SJCRH30 (cell line): ENCODE measurements around the gene ZNF333. TPM values are rescaled to one million over a fixed set of nuclear protein-coding genes. Genes with fewer than 3 reads are reported as not detected.
A peak's percentile ranks its signal among the peaks of the same experiment; 100 is the strongest.

ENCODE experiments used
- DNase-seq, 2 experiments: peaks; one replicate each; pipeline ENCODE4 v3.0.0-alpha.2; 2015 to 2020
- H3K27ac ChIP-seq: fragments of 250-450 bp; sonication (Bioruptor Pico); 2 replicates; pipeline ENCODE4 v1.5.1; 2020; ENCODE audit warnings: mild to moderate bottlenecking, moderate library complexity
- H3K27me3 ChIP-seq: fragments of 250-450 bp; sonication (Bioruptor Pico); 2 replicates; pipeline ENCODE4 v1.5.1; 2020; ENCODE audit warnings: mild to moderate bottlenecking, moderate library complexity
- H3K36me3 ChIP-seq: fragments of 250-450 bp; sonication (Bioruptor Pico); 2 replicates; pipeline ENCODE4 v1.5.1; 2020; ENCODE audit warnings: mild to moderate bottlenecking, moderate library complexity
- H3K4me1 ChIP-seq: fragments of 250-450 bp; sonication (Bioruptor Pico); 2 replicates; pipeline ENCODE4 v1.5.1; 2020; ENCODE audit warnings: mild to moderate bottlenecking, moderate library complexity
- H3K4me3 ChIP-seq: fragments of 250-450 bp; sonication (Bioruptor Pico); 2 replicates; pipeline ENCODE4 v1.5.1; 2020; ENCODE audit warnings: mild to moderate bottlenecking, moderate library complexity
- H3K9me3 ChIP-seq: fragments of 250-450 bp; sonication (Bioruptor Pico); replicated peaks from 2 replicates; pipeline ENCODE4 v1.5.1; 2020; ENCODE audit warnings: mild to moderate bottlenecking, moderate library complexity
- total RNA-seq: library from RNA; depleted of rRNA; stranded (reverse); fragments of >200 nt; shearing (Covaris generic); gene quantifications from 2 replicates; pipeline ENCODE4 v1.2.3, GENCODE V29; 2014

ZNF333 gene
- total RNA-seq, 1 experiment from 2014 or later, result 14.4 TPM

- no peaks in the 10 kb centered on the region for H3K36me3 ChIP-seq
- H3K27ac ChIP-seq, result no peak overlapping the region
- H3K4me1 ChIP-seq, result no peaks in the 10 kb centered on the region
- no peak overlapping the region for H3K4me3 ChIP-seq
- no peak for DNase-seq
- no peaks in the 10 kb centered on the region; the same call in 1 of the 2 replicates for H3K27me3 ChIP-seq
- no peaks in the 10 kb centered on the region for H3K9me3 ChIP-seq
Observed at GRCh38 chr19:14677464-14677863, 12.4 kb upstream of the ZNF333 start.

DNA sequence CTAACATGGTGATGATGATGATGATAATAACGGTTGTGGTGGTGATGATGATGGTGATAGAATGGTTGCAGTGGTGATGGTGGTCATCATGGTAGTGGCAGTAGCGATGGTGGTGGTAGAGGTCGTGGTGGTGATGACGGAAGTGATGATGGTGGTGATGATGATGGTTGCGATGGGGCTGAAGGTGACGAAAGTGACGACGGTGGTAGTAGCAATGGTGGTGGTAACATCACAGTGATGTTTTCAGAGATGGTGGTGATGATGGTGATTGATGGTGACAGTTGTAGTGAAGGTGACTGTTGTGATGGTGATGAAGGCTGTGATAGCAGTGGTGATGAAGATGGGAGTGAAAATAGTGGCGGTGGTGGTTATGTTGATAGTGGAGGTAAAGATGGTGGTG lies 11.6 kb upstream of the ZNF333 start:
- no peak for DNase-seq
- Histone ChIP-seq H3K27me3 (no peaks in the 10 kb centered on the region; the same call in 1 of the 2 replicates), H3K4me3 (no peak overlapping the region), H3K36me3 (no peaks in the 10 kb centered on the region), H3K9me3 (no peaks in the 10 kb centered on the region), H3K4me1 (no peaks in the 10 kb centered on the region), H3K27ac (no peak overlapping the region)

- no peak overlapping the region for H3K4me3 ChIP-seq
- DNase-seq, result no peak
- H3K27ac ChIP-seq, result no peak overlapping the region
- H3K27me3 ChIP-seq, result no peaks in the 10 kb centered on the region
- no peaks in the 10 kb centered on the region for H3K9me3 ChIP-seq
- no peaks in the 10 kb centered on the region for H3K4me1 ChIP-seq
- H3K36me3 ChIP-seq, result no peaks in the 10 kb centered on the region
Observed at GRCh38 chr19:14682084-14682483, 7.8 kb upstream of the ZNF333 start.

- Histone ChIP-seq H3K27me3 (no peaks in the 10 kb centered on the region), H3K9me3 (no peaks in the 10 kb centered on the region), H3K4me1 (no peaks in the 10 kb centered on the region), H3K36me3 (no peaks in the 10 kb centered on the region), H3K27ac (no peak overlapping the region), H3K4me3 (no peak overlapping the region)
- no peak for DNase-seq
Observed at GRCh38 chr19:14683439-14683838, 6.4 kb upstream of the ZNF333 start.

DNA sequence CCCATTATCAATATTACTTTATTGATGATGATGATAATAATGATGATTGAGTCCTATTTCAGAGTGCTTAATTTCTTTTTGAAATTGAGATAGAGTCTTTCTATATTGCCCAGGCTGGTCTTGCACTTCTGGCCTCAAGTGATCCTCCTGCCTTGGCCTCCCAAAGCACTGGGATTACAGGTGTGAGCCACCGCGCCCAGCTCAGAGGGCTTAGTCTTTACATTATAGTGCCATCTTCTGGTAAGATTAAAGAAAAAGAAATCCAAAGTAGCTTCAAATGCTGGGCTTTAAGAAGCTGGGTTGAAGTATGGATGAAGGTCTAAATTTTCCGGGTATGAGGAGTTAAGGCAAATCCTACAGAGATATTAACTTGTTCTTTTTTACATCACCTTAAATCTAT lies 3.4 kb upstream of the ZNF333 start:
- Histone ChIP-seq H3K9me3 (no peaks in the 10 kb centered on the region), H3K27me3 (no peaks in the 10 kb centered on the region), H3K36me3 (no peaks in the 10 kb centered on the region), H3K4me3 (no peak overlapping the region), H3K4me1 (no peaks in the 10 kb centered on the region), H3K27ac (no peak overlapping the region)
- peak; percentile 22 to 46 for DNase-seq

- DNase-seq, result no peak
- Histone ChIP-seq H3K4me1 (no peaks in the 10 kb centered on the region), H3K36me3 (peaks cover 34% of the 10 kb centered on the region), H3K9me3 (no peaks in the 10 kb centered on the region), H3K4me3 (no peak overlapping the region), H3K27ac (no peak overlapping the region), H3K27me3 (no peaks in the 10 kb centered on the region)
Observed at GRCh38 chr19:14694641-14695266, 4.9 kb downstream of the ZNF333 start.

DNA sequence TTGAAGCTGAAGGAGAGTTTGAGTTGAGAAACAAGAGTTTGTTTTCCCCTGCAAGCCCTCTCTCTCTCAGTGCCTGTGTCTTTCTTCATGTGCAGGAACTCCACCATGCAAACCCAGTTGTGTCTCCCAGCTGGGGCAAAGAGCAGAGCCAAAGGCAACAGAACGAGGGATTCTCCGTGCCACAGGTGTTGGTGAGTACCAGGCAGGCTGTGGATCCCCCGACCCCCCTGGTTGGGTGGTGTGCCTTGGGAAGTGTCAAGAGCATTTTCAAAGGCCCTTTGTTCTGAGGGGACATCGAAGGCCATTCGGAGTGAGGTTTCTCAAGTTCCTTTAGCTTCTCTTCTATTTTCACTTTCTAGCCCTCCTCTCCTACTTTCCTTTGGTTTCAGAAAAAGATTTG lies 5.6 kb downstream of the ZNF333 start:
- H3K27ac ChIP-seq, result no peak overlapping the region
- no peaks in the 10 kb centered on the region for H3K27me3 ChIP-seq
- H3K4me3 ChIP-seq, result no peak overlapping the region
- H3K9me3 ChIP-seq, result no peaks in the 10 kb centered on the region
- peaks cover 41% of the 10 kb centered on the region for H3K36me3 ChIP-seq
- DNase-seq, result no peak
- H3K4me1 ChIP-seq, result no peaks in the 10 kb centered on the region

DNA sequence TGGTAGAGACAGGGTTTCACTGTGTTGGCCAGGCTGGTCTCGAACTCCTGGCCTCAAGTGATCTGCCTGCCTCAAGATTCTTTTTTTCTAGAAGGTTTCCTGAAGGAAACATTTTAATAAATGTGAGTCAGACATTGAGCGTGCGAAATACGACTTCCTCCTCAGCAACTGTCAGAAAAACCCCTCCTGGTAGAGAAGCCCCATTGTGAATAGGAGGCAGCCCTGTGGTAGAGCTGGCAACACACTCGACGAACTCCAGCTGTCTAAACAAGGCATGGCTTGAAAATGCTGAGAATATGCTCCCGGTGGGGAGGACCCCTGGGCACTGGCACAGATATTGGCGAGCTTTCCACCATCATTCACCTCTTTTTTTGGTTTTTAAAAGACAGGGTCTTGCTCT lies 9.8 kb downstream of the ZNF333 start:
- no peaks in the 10 kb centered on the region for H3K9me3 ChIP-seq
- DNase-seq, result no peak
- no peak overlapping the region for H3K27ac ChIP-seq
- no peak overlapping the region for H3K4me3 ChIP-seq
- no peaks in the 10 kb centered on the region for H3K27me3 ChIP-seq
- peaks cover 68% of the 10 kb centered on the region for H3K36me3 ChIP-seq
- no peaks in the 10 kb centered on the region for H3K4me1 ChIP-seq

DNA sequence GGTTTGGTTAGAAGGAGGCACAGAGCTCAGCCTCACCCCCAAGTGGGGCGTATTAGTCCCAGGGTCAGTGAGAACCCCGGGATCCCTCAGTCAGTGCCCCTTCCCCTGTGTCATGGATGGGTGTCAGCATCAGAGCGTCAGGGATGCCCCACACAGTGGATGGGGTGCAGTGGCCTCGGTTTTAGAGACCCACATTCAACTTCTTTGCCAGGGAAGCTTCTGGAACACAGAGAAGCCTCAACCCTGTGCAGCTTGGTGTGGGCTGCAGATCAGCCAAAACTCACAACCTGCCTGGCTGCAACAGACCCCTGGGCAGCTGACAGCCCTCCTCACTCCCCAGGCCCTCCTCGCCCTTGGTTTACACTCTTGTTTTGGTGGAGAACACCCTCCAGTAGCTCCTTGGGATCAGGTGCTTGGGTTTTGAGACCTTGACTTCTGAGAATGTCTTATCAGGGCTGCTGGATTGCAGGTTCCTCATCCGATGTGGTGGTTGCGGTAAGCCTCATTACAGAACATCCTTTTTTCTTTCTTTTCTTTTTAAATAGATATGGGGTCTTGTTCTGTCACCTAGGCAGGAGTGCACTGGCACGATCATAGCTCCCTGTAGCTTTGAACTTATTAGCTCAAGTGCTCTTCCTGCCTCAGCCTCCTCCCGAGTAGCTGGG lies 11.0 kb downstream of the ZNF333 start:
- Histone ChIP-seq H3K27ac (no peak overlapping the region), H3K4me1 (no peaks in the 10 kb centered on the region), H3K4me3 (no peak overlapping the region), H3K36me3 (peaks cover 66% of the 10 kb centered on the region), H3K27me3 (no peaks in the 10 kb centered on the region), H3K9me3 (no peaks in the 10 kb centered on the region)
- no peak for DNase-seq

GRCh38 chr19:14703833-14704232 lies 14.0 kb downstream of the ZNF333 start:
- Histone ChIP-seq H3K27ac (no peak overlapping the region), H3K36me3 (peaks cover 57% of the 10 kb centered on the region), H3K9me3 (no peaks in the 10 kb centered on the region), H3K27me3 (no peaks in the 10 kb centered on the region), H3K4me1 (no peaks in the 10 kb centered on the region), H3K4me3 (no peak overlapping the region)
- no peak for DNase-seq

DNA sequence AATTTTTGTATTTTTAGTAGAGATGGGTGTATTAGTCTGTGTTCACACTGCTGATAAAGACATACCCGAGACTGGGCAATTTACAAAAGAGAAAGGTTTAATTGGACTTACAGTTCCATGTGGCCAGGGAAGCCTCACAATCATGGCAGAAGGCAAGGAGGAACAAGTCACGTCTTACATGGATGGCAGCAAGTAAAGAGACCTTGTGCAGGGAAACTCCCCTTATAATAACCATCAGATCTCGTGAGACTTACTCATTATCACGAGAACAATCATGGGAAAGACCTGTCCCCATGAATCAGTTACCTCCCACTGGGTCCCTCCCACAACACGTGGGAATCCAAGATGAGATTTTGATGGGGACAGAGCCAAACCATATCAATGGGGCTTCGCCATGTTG lies 14.6 kb downstream of the ZNF333 start:
- DNase-seq, result no peak
- no peaks in the 10 kb centered on the region for H3K4me1 ChIP-seq

DNA sequence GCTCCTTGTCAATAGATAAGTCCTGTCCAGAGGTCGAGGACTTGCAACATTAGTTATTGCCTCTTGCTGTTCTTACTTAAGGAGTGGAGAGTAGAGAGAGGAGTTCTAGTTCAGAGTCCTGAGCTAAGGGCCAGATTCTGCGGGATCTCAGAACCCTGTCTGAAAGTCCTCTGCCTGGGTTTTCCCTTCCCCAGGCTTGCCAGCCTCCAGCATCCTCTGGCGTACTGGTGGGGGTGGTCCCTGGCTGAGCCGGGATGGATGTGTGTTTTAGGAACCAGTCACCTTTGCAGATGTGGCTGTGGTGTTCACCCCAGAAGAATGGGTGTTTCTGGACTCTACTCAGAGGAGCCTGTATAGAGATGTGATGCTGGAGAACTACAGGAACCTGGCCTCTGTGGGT lies 26.0 kb downstream of the ZNF333 start:
- Histone ChIP-seq H3K36me3 (peaks cover 62% of the 10 kb centered on the region), H3K27me3 (no peaks in the 10 kb centered on the region), H3K9me3 (peaks cover 39% of the 10 kb centered on the region), H3K27ac (no peak overlapping the region), H3K4me3 (no peak overlapping the region), H3K4me1 (no peaks in the 10 kb centered on the region)
- DNase-seq, result no peak

More for the DNA sequence above, 14.6 kb downstream of the ZNF333 start:
- Histone ChIP-seq H3K9me3 (no peaks in the 10 kb centered on the region), H3K4me3 (no peak overlapping the region), H3K36me3 (peaks cover 57% of the 10 kb centered on the region), H3K27me3 (no peaks in the 10 kb centered on the region), H3K27ac (no peak overlapping the region)

DNA sequence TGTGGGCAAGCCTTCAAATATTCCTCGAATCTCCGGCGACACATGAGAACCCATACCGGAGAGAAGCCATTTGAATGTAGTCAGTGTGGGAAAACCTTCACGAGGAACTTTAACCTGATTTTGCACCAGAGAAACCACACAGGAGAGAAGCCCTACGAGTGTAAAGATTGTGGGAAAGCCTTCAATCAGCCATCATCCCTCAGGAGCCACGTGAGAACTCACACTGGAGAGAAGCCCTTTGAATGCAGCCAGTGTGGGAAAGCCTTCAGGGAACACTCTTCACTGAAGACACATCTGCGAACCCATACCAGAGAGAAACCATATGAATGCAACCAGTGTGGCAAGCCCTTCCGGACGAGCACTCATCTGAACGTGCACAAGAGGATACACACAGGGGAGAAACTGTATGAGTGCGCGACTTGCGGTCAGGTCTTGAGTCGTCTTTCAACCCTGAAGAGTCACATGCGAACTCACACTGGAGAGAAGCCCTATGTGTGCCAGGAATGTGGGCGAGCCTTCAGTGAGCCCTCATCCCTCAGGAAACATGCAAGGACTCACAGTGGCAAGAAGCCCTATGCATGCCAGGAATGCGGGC lies 28.8 kb downstream of the ZNF333 start:
- DNase-seq, result no peak
- no peak overlapping the region for H3K4me3 ChIP-seq
- no peaks in the 10 kb centered on the region for H3K4me1 ChIP-seq
- no peaks in the 10 kb centered on the region for H3K27me3 ChIP-seq
- peaks cover 47% of the 10 kb centered on the region for H3K9me3 ChIP-seq
- H3K27ac ChIP-seq, result no peak overlapping the region
- H3K36me3 ChIP-seq, result peaks cover 55% of the 10 kb centered on the region

DNA sequence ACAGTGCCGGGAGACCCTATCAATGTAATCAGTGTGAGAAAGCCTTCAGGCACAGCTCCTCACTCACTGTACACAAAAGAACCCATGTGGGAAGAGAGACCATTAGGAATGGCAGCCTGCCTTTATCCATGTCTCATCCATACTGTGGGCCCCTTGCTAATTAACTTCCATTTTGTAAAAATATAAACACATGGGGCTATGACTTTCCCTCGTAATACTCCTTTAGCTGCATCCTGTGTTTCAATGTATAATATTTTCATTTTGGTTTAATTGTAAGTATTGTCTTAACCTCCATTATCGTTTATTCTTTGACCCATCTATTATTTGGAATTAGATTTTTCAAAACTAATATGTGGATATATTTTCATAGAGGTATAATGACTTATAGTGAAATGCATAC lies 29.3 kb downstream of the ZNF333 start:
- peaks cover 47% of the 10 kb centered on the region for H3K9me3 ChIP-seq
- H3K4me1 ChIP-seq, result no peaks in the 10 kb centered on the region
- peaks cover 55% of the 10 kb centered on the region for H3K36me3 ChIP-seq
- H3K27me3 ChIP-seq, result no peaks in the 10 kb centered on the region
- H3K27ac ChIP-seq, result no peak overlapping the region
- H3K4me3 ChIP-seq, result no peak overlapping the region
- DNase-seq, result no peak

GRCh38 chr19:14722127-14722526 lies 32.3 kb downstream of the ZNF333 start:
- Histone ChIP-seq H3K36me3 (peaks cover 34% of the 10 kb centered on the region), H3K27ac (no peak overlapping the region), H3K9me3 (peaks cover 42% of the 10 kb centered on the region), H3K27me3 (no peaks in the 10 kb centered on the region), H3K4me3 (no peak overlapping the region), H3K4me1 (no peaks in the 10 kb centered on the region)
- DNase-seq, result no peak
